T1000 (cell line): ENCODE results near the gene YIPF2.
"Not testable (repeated sequence)": the region's sequence is repeated elsewhere in the genome, so short reads cannot be mapped to it uniquely, and the experiment has no call there.

Experiments
- DNase-seq: peaks from one replicate; lab custom pipeline; 2025; ENCODE audit warnings: mixed read lengths; lab: John Stamatoyannopoulos, UW

YIPF2 gene

GRCh38 chr19:10908380-10908960 is 20.0 kb downstream of the YIPF2 start:
- DNase-seq, result no peak

GRCh38 chr19:10907925-10908324 is 20.5 kb downstream of the YIPF2 start:
- DNase-seq, result no peak

GRCh38 chr19:10899151-10899653 is 29.2 kb downstream of the YIPF2 start:
- no peak for DNase-seq

GRCh38 chr19:10898633-10899032 is 29.8 kb downstream of the YIPF2 start:
- no peak for DNase-seq

- DNase-seq, result no peak
Measured at GRCh38 chr19:10896851-10897526, 31.4 kb downstream of the YIPF2 start.

GRCh38 chr19:10895920-10896319 is 32.5 kb downstream of the YIPF2 start:
- no peak for DNase-seq

- DNase-seq, result no peak
Measured at GRCh38 chr19:10895363-10895762, 33.1 kb downstream of the YIPF2 start.

GRCh38 chr19:10894911-10895213 is 33.6 kb downstream of the YIPF2 start:
- no peak for DNase-seq

- no peak for DNase-seq
Measured at GRCh38 chr19:10892256-10892655, 36.2 kb downstream of the YIPF2 start.

GRCh38 chr19:10891405-10892086 is 36.9 kb downstream of the YIPF2 start:
- no peak for DNase-seq

- no peak for DNase-seq
Measured at GRCh38 chr19:10889880-10890279, 38.6 kb downstream of the YIPF2 start.

GRCh38 chr19:10888421-10888866 is 40.0 kb downstream of the YIPF2 start:
- DNase-seq, result no peak

- DNase-seq, result no peak
Measured at GRCh38 chr19:10887616-10888367, 40.6 kb downstream of the YIPF2 start.

GRCh38 chr19:10885201-10886169 is 43.0 kb downstream of the YIPF2 start:
- no peak for DNase-seq

- DNase-seq, result no peak
Measured at GRCh38 chr19:10884274-10884673, 44.2 kb downstream of the YIPF2 start.

GRCh38 chr19:10882108-10882457 is 46.4 kb downstream of the YIPF2 start:
- no peak for DNase-seq

GRCh38 chr19:10881403-10882107 is 46.9 kb downstream of the YIPF2 start:
- no peak for DNase-seq

- DNase-seq, result no peak
Measured at GRCh38 chr19:10878253-10878652, 50.2 kb downstream of the YIPF2 start.

GRCh38 chr19:10877608-10878007 is 50.8 kb downstream of the YIPF2 start:
- not testable (repeated sequence) for DNase-seq

GRCh38 chr19:10876459-10877240 is 51.8 kb downstream of the YIPF2 start:
- no peak for DNase-seq
